ENCODE results near the gene BCL7A. TPM values are rescaled to one million over a fixed set of nuclear protein-coding genes. Genes with fewer than 3 reads are reported as not detected.
"Not testable (repeated sequence)": the region's sequence is repeated elsewhere in the genome, so short reads cannot be mapped to it uniquely, and the experiment has no call there.

The BCL7A gene
- total RNA-seq, 1 experiment from 2014 or later = 14.5 TPM

DNA sequence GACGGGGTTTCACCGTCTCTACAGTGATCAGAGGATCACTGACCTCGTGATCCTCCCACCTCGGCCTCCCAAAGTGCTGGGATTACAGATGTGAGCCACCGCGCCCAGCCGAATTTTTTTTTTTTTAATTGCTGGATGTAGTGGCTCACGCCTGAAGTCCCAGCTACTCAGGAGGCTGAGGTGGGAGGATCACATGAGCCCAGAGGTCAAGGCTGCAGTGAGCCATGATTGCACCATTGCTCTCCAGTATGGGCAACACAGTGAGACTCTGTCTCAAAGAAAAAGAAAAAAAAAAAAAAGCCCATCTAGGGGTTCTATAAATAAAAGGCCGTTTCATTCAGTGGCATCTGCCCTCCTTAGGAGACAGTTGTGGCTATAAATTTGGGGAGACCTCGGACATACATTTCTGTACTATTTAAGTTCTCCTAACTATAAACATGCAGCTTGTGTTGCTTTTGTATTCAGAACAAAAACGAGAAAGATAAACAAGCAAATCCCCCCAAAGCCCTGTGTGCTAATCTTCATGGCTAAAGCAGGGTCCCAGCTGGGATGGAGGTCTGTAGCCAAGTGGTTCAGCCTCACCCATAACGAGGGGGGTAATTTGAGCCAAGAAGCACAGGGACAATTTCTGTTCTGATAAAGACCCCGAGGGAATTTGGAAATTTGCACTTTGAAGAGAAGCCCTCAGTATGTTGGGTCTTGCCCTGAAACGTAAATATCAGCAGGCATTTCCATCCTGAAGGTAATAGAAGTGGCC is 35.0 kb upstream of the BCL7A start:
- no peak for TF ChIP-seq POLR2AphosphoS5 (IDR thresholded peaks at IDR 0.05; ENCODE audit: low read depth, low read length)
- TF ChIP-seq, protein P1, sequence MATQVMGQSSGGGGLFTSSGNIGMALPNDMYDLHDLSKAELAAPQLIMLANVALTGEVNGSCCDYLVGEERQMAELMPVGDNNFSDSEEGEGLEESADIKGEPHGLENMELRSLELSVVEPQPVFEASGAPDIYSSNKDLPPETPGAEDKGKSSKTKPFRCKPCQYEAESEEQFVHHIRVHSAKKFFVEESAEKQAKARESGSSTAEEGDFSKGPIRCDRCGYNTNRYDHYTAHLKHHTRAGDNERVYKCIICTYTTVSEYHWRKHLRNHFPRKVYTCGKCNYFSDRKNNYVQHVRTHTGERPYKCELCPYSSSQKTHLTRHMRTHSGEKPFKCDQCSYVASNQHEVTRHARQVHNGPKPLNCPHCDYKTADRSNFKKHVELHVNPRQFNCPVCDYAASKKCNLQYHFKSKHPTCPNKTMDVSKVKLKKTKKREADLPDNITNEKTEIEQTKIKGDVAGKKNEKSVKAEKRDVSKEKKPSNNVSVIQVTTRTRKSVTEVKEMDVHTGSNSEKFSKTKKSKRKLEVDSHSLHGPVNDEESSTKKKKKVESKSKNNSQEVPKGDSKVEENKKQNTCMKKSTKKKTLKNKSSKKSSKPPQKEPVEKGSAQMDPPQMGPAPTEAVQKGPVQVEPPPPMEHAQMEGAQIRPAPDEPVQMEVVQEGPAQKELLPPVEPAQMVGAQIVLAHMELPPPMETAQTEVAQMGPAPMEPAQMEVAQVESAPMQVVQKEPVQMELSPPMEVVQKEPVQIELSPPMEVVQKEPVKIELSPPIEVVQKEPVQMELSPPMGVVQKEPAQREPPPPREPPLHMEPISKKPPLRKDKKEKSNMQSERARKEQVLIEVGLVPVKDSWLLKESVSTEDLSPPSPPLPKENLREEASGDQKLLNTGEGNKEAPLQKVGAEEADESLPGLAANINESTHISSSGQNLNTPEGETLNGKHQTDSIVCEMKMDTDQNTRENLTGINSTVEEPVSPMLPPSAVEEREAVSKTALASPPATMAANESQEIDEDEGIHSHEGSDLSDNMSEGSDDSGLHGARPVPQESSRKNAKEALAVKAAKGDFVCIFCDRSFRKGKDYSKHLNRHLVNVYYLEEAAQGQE (IDR thresholded peaks at IDR 0.05; ENCODE audit: insufficient read depth in 1 of 2, low read depth in 2 of 2, low read length in 1 of 2) = no peak
- TF ChIP-seq TCF7L2 (IDR thresholded peaks at IDR 0.05; ENCODE audit: low read depth, low read length) = no peak
- TF ChIP-seq SIN3A (IDR thresholded peaks at IDR 0.05; ENCODE audit: borderline replicate concordance, insufficient read depth, low read depth, low read length) = no peak
- TF ChIP-seq, protein P2, sequence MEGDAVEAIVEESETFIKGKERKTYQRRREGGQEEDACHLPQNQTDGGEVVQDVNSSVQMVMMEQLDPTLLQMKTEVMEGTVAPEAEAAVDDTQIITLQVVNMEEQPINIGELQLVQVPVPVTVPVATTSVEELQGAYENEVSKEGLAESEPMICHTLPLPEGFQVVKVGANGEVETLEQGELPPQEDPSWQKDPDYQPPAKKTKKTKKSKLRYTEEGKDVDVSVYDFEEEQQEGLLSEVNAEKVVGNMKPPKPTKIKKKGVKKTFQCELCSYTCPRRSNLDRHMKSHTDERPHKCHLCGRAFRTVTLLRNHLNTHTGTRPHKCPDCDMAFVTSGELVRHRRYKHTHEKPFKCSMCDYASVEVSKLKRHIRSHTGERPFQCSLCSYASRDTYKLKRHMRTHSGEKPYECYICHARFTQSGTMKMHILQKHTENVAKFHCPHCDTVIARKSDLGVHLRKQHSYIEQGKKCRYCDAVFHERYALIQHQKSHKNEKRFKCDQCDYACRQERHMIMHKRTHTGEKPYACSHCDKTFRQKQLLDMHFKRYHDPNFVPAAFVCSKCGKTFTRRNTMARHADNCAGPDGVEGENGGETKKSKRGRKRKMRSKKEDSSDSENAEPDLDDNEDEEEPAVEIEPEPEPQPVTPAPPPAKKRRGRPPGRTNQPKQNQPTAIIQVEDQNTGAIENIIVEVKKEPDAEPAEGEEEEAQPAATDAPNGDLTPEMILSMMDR (IDR thresholded peaks at IDR 0.05) = no peak
- in situ Hi-C loops (cut with HindIII; ENCODE audit: low pct_unique_long_range_greater_than_20kb, low sequenced_read_pairs) (no loop called here), intact Hi-C loops (cut with micrococcal nuclease; ENCODE audit: unreplicated experiment) (no loop called here)
- Histone ChIP-seq H3K4me1 (ENCODE audit: control insufficient read depth, insufficient read depth, low read length) (no peaks in the 10 kb centered on the region; the same call in 1 of the 2 replicates), H3K4me3 (ENCODE audit: low read depth in 2 of 2, low read length in 2 of 2) (no peak overlapping the region), H3K9me3 (ENCODE audit: control insufficient read depth, insufficient read depth, low read depth, low read length) (no peaks in the 10 kb centered on the region), H3K27me3 (ENCODE audit: control insufficient read depth, insufficient read depth, low read length) (no peaks in the 10 kb centered on the region), H3K36me3 (ENCODE audit: control insufficient read depth, insufficient read depth, low read length) (no peaks in the 10 kb centered on the region), H3K27ac (ENCODE audit: low read length) (no peak overlapping the region)
- DNase-seq (ENCODE audit: low read depth, low spot score) (no peak), ATAC-seq (no peak)
- ChIA-PET POLR2A (no interaction called here), CTCF (no interaction called here)
- BruUV-seq (replicated peaks) = no TSS peak

GRCh38 chr12:121988519-121988918 is 33.2 kb upstream of the BCL7A start:
- H3K27me3 ChIP-seq (ENCODE audit: control insufficient read depth, insufficient read depth, low read length); H3K4me1 ChIP-seq (ENCODE audit: control insufficient read depth, insufficient read depth, low read length); H3K36me3 ChIP-seq (ENCODE audit: control insufficient read depth, insufficient read depth, low read length); BruUV-seq (replicated peaks); H3K4me3 ChIP-seq (ENCODE audit: low read depth in 2 of 2, low read length in 2 of 2); H3K9me3 ChIP-seq (ENCODE audit: control insufficient read depth, insufficient read depth, low read depth, low read length); intact Hi-C loops (cut with micrococcal nuclease; ENCODE audit: unreplicated experiment); DNase-seq (ENCODE audit: low read depth, low spot score); in situ Hi-C loops (cut with HindIII; ENCODE audit: low pct_unique_long_range_greater_than_20kb, low sequenced_read_pairs); ATAC-seq; H3K27ac ChIP-seq (ENCODE audit: low read length): not testable (repeated sequence)
- CTCF ChIA-PET = interaction anchor here (0.6 kb wide), 1 partner anchor 12 kb away, joined by 3 read pairs; no protein-coding TSS in a partner anchor
- POLR2A ChIA-PET = interaction anchor here (0.6 to 0.7 kb wide), 2 partner anchors 10 to 67 kb away, joined by 3 to 9 read pairs; no protein-coding TSS in a partner anchor

Measured in Panc1 (cell line).